ENCODE data around the gene PRKCB.

Gene PRKCB

GRCh38 chr16:24046442-24046841 lies 210.7 kb downstream of the PRKCB start:
- no peaks in the 10 kb centered on the region for H3K27me3 ChIP-seq (ENCODE audit: control insufficient read depth in 1 of 2, insufficient read depth in 2 of 2, low read length in 2 of 2)
- peaks cover 0 to 5% of the 10 kb centered on the region in 2 donors for H3K36me3 ChIP-seq (ENCODE audit: control insufficient read depth in 1 of 2, insufficient read depth in 2 of 2, low read length in 2 of 2)
- no peak overlapping the region for H3K27ac ChIP-seq (ENCODE audit: low read depth, low read length)
- H3K9me3 ChIP-seq (ENCODE audit: control insufficient read depth in 1 of 2, low read length in 2 of 2): no peaks in the 10 kb centered on the region
- no peak overlapping the region for H3K9ac ChIP-seq (ENCODE audit: low read depth in 1 of 2, low read length in 2 of 2)
- H3K4me3 ChIP-seq (ENCODE audit: low read depth in 1 of 2, low read length in 2 of 2): no peak overlapping the region
- no peaks in the 10 kb centered on the region for H3K4me1 ChIP-seq (ENCODE audit: control insufficient read depth in 1 of 2, insufficient read depth in 2 of 2, low read length in 2 of 2)

DNA sequence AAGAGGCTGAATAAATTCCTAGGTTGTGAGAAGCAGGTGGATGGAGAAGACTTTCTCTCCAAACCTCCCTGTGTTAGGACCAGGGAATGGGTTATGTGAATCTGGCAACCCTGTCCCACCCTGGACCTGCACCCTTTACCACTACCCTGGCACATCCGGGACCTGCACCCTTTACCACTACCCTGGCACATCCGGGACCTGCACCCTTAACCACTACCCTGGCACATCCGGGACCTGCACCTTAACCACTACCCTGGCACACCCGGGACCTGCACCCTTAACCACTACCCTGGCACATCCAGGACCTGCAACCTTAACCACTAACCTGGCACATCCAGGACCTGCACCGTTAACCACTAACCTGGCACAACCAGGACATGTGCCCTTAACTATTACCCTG lies 213.3 kb downstream of the PRKCB start:
- no peaks in the 10 kb centered on the region for H3K9me3 ChIP-seq (ENCODE audit: control insufficient read depth in 1 of 2, low read length in 2 of 2)
- H3K27me3 ChIP-seq (ENCODE audit: control insufficient read depth in 1 of 2, insufficient read depth in 2 of 2, low read length in 2 of 2): no peaks in the 10 kb centered on the region
- H3K36me3 ChIP-seq (ENCODE audit: control insufficient read depth in 1 of 2, insufficient read depth in 2 of 2, low read length in 2 of 2): peaks cover 0 to 5% of the 10 kb centered on the region in 2 donors
- H3K27ac ChIP-seq (ENCODE audit: low read depth, low read length): no peak overlapping the region
- no peak overlapping the region for H3K9ac ChIP-seq (ENCODE audit: low read depth in 1 of 2, low read length in 2 of 2)
- no peaks in the 10 kb centered on the region for H3K4me1 ChIP-seq (ENCODE audit: control insufficient read depth in 1 of 2, insufficient read depth in 2 of 2, low read length in 2 of 2)
- H3K4me3 ChIP-seq (ENCODE audit: low read depth in 1 of 2, low read length in 2 of 2): no peak overlapping the region

DNA sequence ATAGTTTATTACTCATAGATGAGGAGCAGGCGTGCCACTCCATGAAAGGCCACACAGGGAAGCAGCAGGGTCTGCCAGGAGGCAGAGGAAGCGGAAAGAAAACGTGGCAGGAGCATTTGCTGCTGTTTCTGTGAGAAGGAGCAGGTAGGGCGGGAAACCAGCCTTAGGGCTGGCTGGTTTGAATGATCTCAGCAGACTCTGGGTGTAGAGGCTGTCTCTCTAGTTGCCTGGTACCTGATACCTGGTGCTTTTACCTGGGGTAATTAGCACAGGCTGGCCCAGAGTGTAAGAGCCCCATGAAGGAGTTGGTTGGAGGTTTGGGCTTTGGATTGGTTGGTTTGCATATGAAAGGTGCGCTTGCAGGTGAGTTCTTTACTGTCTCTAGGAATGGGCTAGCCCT lies 215.3 kb downstream of the PRKCB start:
- Histone ChIP-seq H3K9ac (ENCODE audit: low read depth in 1 of 2, low read length in 2 of 2) (no peak overlapping the region), H3K9me3 (ENCODE audit: control insufficient read depth in 1 of 2, low read length in 2 of 2) (no peaks in the 10 kb centered on the region), H3K27me3 (ENCODE audit: control insufficient read depth in 1 of 2, insufficient read depth in 2 of 2, low read length in 2 of 2) (no peaks in the 10 kb centered on the region), H3K27ac (ENCODE audit: low read depth, low read length) (no peak overlapping the region), H3K4me1 (ENCODE audit: control insufficient read depth in 1 of 2, insufficient read depth in 2 of 2, low read length in 2 of 2) (no peaks in the 10 kb centered on the region), H3K4me3 (ENCODE audit: low read depth in 1 of 2, low read length in 2 of 2) (no peak overlapping the region), H3K36me3 (ENCODE audit: control insufficient read depth in 1 of 2, insufficient read depth in 2 of 2, low read length in 2 of 2) (peaks cover 0 to 5% of the 10 kb centered on the region in 2 donors)

DNA sequence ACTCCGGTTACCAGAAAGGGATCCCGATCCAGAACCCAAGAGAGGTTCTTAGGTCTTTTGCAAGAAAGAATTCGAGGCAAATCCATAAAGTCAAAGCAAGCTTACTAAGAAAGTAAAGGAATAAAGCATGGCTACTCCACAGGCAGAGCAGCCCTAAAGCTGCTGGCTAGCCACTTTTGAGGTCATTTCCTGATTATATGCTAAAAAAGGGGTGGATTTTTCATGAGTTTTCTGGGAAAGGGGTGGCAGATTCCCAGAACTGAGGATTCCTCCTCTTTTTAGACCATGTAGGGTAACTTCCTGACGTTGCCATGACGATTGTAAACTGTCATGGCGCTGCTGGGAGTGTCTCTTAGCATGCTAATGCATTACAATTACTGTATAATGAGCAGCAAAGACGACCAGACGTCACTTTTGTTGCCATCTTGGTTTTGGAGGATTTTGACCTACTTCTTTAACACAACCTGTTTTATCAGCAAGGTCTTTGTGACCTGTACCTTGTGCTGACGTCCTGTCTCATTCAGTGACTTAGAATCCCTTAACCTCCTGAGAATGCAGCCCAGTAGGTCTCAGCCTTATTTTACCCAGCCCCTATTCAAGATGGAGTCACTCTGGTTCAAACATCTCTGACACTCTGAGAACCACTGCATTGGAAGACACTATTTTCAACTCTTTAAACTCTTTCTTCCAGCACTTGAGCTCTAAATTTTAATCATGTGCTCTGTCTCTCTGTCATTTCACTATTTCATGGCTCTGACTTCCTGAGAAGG lies 216.7 kb downstream of the PRKCB start:
- Histone ChIP-seq H3K9ac (ENCODE audit: low read depth in 1 of 2, low read length in 2 of 2) (no peak overlapping the region), H3K9me3 (ENCODE audit: control insufficient read depth in 1 of 2, low read length in 2 of 2) (no peaks in the 10 kb centered on the region), H3K27me3 (ENCODE audit: control insufficient read depth in 1 of 2, insufficient read depth in 2 of 2, low read length in 2 of 2) (no peaks in the 10 kb centered on the region), H3K27ac (ENCODE audit: low read depth, low read length) (no peak overlapping the region), H3K36me3 (ENCODE audit: control insufficient read depth in 1 of 2, insufficient read depth in 2 of 2, low read length in 2 of 2) (peaks cover 0 to 5% of the 10 kb centered on the region in 2 donors), H3K4me3 (ENCODE audit: low read depth in 1 of 2, low read length in 2 of 2) (no peak overlapping the region), H3K4me1 (ENCODE audit: control insufficient read depth in 1 of 2, insufficient read depth in 2 of 2, low read length in 2 of 2) (no peaks in the 10 kb centered on the region)

- Histone ChIP-seq H3K9ac (ENCODE audit: low read depth in 1 of 2, low read length in 2 of 2) (no peak overlapping the region), H3K27me3 (ENCODE audit: control insufficient read depth in 1 of 2, insufficient read depth in 2 of 2, low read length in 2 of 2) (no peaks in the 10 kb centered on the region), H3K36me3 (ENCODE audit: control insufficient read depth in 1 of 2, insufficient read depth in 2 of 2, low read length in 2 of 2) (peaks cover 0 to 5% of the 10 kb centered on the region in 2 donors), H3K4me3 (ENCODE audit: low read depth in 1 of 2, low read length in 2 of 2) (no peak overlapping the region), H3K9me3 (ENCODE audit: control insufficient read depth in 1 of 2, low read length in 2 of 2) (no peaks in the 10 kb centered on the region), H3K4me1 (ENCODE audit: control insufficient read depth in 1 of 2, insufficient read depth in 2 of 2, low read length in 2 of 2) (no peaks in the 10 kb centered on the region), H3K27ac (ENCODE audit: low read depth, low read length) (no peak overlapping the region)
Observed at GRCh38 chr16:24053099-24053946, 217.5 kb downstream of the PRKCB start.

DNA sequence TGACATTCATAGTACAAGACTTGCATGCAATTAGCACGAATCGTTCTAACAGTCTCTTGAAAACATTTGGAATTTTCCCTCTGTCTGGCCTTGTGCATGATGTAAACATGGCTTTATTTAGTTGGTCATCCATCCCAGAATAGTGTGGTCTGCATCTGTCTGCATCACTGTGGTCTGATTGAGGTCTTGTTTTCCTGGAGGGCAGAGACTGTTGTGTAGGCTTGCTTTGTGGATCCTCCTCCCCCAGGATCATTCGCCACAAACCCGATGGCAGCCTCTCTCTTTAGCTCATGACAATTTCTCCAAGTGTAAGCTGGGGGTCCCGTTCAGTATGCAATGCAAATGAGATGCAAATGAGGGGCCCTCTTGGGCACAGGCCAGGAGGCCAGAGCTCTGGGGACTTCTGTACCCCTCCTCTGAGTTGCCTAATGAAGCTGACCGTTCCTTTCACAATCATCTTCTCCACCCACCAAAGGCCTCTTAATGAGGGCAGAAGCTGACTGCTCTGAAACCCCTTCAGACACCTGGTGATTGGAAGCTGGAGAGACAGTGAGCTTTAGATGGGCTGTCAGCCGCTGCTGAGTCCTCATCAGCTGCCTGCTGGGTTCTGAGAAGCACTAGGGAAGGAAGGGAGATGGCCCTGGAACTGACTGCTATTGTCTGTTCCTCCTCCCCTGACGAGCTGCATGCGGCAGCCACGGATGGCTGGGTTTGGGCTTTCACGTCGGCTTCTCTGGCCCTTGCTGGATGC lies 219.1 kb downstream of the PRKCB start:
- Histone ChIP-seq H3K4me3 (ENCODE audit: low read depth in 1 of 2, low read length in 2 of 2) (no peak overlapping the region), H3K9ac (ENCODE audit: low read depth in 1 of 2, low read length in 2 of 2) (no peak overlapping the region), H3K36me3 (ENCODE audit: control insufficient read depth in 1 of 2, insufficient read depth in 2 of 2, low read length in 2 of 2) (no peaks in the 10 kb centered on the region), H3K4me1 (ENCODE audit: control insufficient read depth in 1 of 2, insufficient read depth in 2 of 2, low read length in 2 of 2) (no peaks in the 10 kb centered on the region), H3K9me3 (ENCODE audit: control insufficient read depth in 1 of 2, low read length in 2 of 2) (no peaks in the 10 kb centered on the region), H3K27me3 (ENCODE audit: control insufficient read depth in 1 of 2, insufficient read depth in 2 of 2, low read length in 2 of 2) (no peaks in the 10 kb centered on the region), H3K27ac (ENCODE audit: low read depth, low read length) (no peak overlapping the region)

- Histone ChIP-seq H3K9ac (ENCODE audit: low read depth in 1 of 2, low read length in 2 of 2) (no peak overlapping the region), H3K27me3 (ENCODE audit: control insufficient read depth in 1 of 2, insufficient read depth in 2 of 2, low read length in 2 of 2) (no peaks in the 10 kb centered on the region), H3K27ac (ENCODE audit: low read depth, low read length) (no peak overlapping the region), H3K9me3 (ENCODE audit: control insufficient read depth in 1 of 2, low read length in 2 of 2) (no peaks in the 10 kb centered on the region), H3K4me1 (ENCODE audit: control insufficient read depth in 1 of 2, insufficient read depth in 2 of 2, low read length in 2 of 2) (no peaks in the 10 kb centered on the region), H3K4me3 (ENCODE audit: low read depth in 1 of 2, low read length in 2 of 2) (no peak overlapping the region), H3K36me3 (ENCODE audit: control insufficient read depth in 1 of 2, insufficient read depth in 2 of 2, low read length in 2 of 2) (peaks cover 0 to 4% of the 10 kb centered on the region in 2 donors)
Observed at GRCh38 chr16:24062270-24062817, 226.6 kb downstream of the PRKCB start.

GRCh38 chr16:24069036-24069590 lies 233.3 kb downstream of the PRKCB start:
- Histone ChIP-seq H3K27ac (ENCODE audit: low read depth, low read length) (no peak overlapping the region), H3K9ac (ENCODE audit: low read depth in 1 of 2, low read length in 2 of 2) (no peak overlapping the region), H3K27me3 (ENCODE audit: control insufficient read depth in 1 of 2, insufficient read depth in 2 of 2, low read length in 2 of 2) (no peaks in the 10 kb centered on the region), H3K4me3 (ENCODE audit: low read depth in 1 of 2, low read length in 2 of 2) (no peak overlapping the region), H3K36me3 (ENCODE audit: control insufficient read depth in 1 of 2, insufficient read depth in 2 of 2, low read length in 2 of 2) (no peaks in the 10 kb centered on the region), H3K4me1 (ENCODE audit: control insufficient read depth in 1 of 2, insufficient read depth in 2 of 2, low read length in 2 of 2) (no peaks in the 10 kb centered on the region), H3K9me3 (ENCODE audit: control insufficient read depth in 1 of 2, low read length in 2 of 2) (no peaks in the 10 kb centered on the region)

GRCh38 chr16:24070851-24071250 lies 235.1 kb downstream of the PRKCB start:
- Histone ChIP-seq H3K4me3 (ENCODE audit: low read depth in 1 of 2, low read length in 2 of 2) (no peak overlapping the region), H3K27ac (ENCODE audit: low read depth, low read length) (no peak overlapping the region), H3K27me3 (ENCODE audit: control insufficient read depth in 1 of 2, insufficient read depth in 2 of 2, low read length in 2 of 2) (no peaks in the 10 kb centered on the region), H3K9ac (ENCODE audit: low read depth in 1 of 2, low read length in 2 of 2) (no peak overlapping the region), H3K36me3 (ENCODE audit: control insufficient read depth in 1 of 2, insufficient read depth in 2 of 2, low read length in 2 of 2) (no peaks in the 10 kb centered on the region), H3K4me1 (ENCODE audit: control insufficient read depth in 1 of 2, insufficient read depth in 2 of 2, low read length in 2 of 2) (no peaks in the 10 kb centered on the region), H3K9me3 (ENCODE audit: control insufficient read depth in 1 of 2, low read length in 2 of 2) (no peaks in the 10 kb centered on the region)

Measured in duodenal mucosa (tissue), 2 donors.